Loucy (cell line): ENCODE data around the gene THRAP3.

Experiments
- H2AFZ ChIP-seq: fragments of 200-600 bp; sonication (generic); 2 replicates; pipeline ENCODE4 v1.6.0; 2016; ENCODE audit warnings: antibody characterized with exemption, mild to moderate bottlenecking, low read length, moderate library complexity
- H3F3A ChIP-seq: fragments of 200-600 bp; 2 replicates; pipeline ENCODE4 v1.6.0; 2016; ENCODE audit warnings: antibody characterized with exemption, low read depth, mild to moderate bottlenecking
- H3K27me3 ChIP-seq: fragments of 200-600 bp; sonication (generic); 2 replicates; pipeline ENCODE4 v1.6.1; 2014; ENCODE audit warnings: low read length, mild to moderate bottlenecking; ENCODE audit not compliant: insufficient read depth, poor library complexity, severe bottlenecking
- H3K36me3 ChIP-seq: fragments of 200-600 bp; sonication (generic); 2 replicates; pipeline ENCODE4 v1.6.1; 2016; ENCODE audit warnings: low read length; ENCODE audit not compliant: insufficient read depth
- H3K4me1 ChIP-seq: fragments of 200-600 bp; sonication (generic); 2 replicates; pipeline ENCODE4 v1.5.1; 2014; ENCODE audit warnings: low read length, mild to moderate bottlenecking; ENCODE audit not compliant: insufficient read depth, poor library complexity, severe bottlenecking
- H3K4me2 ChIP-seq: fragments of 200-600 bp; sonication (generic); 2 replicates; pipeline ENCODE4 v1.6.0; 2014; ENCODE audit warnings: antibody characterized with exemption, low read length, low read depth, mild to moderate bottlenecking; ENCODE audit not compliant: poor library complexity, severe bottlenecking
- H3K4me3 ChIP-seq: fragments of 200-600 bp; sonication (generic); 2 replicates; pipeline ENCODE4 v1.5.1; 2014; ENCODE audit warnings: low read length, mild to moderate bottlenecking, mixed read lengths; ENCODE audit not compliant: poor library complexity, severe bottlenecking
- H3K79me2 ChIP-seq: fragments of 200-600 bp; sonication (generic); 2 replicates; pipeline ENCODE4 v1.6.1; 2014; ENCODE audit warnings: low read length; ENCODE audit not compliant: insufficient read depth
- H3K9ac ChIP-seq: fragments of 200-600 bp; sonication (generic); 2 replicates; pipeline ENCODE4 v1.6.0; 2014; ENCODE audit warnings: mild to moderate bottlenecking, low read depth, low read length, moderate library complexity; ENCODE audit not compliant: poor library complexity, severe bottlenecking
- H3K9me2 ChIP-seq: fragments of 200-600 bp; sonication (generic); replicated peaks from 2 replicates; pipeline ENCODE4 v1.6.1; 2016; ENCODE audit warnings: low read depth, low read length, mixed read lengths
- H3K9me3 ChIP-seq: fragments of 200-600 bp; sonication (generic); 2 replicates; pipeline ENCODE4 v1.6.1; 2014; ENCODE audit warnings: mild to moderate bottlenecking, antibody characterized with exemption, low read length, low read depth; ENCODE audit not compliant: insufficient read depth
- H4K20me1 ChIP-seq: fragments of 200-600 bp; sonication (generic); 2 replicates; pipeline ENCODE4 v1.6.0; 2014; ENCODE audit warnings: antibody characterized with exemption, low read length, mild to moderate bottlenecking; ENCODE audit not compliant: insufficient read depth, poor library complexity, severe bottlenecking
- CTCF ChIP-seq: fragments of 200-600 bp; sonication (generic); conservative IDR thresholded peaks from 2 replicates; pipeline ENCODE4 v1.5.1; 2014; ENCODE audit warnings: mild to moderate bottlenecking, antibody characterized with exemption, low read length
- EZH2phosphoT487 ChIP-seq: fragments of 200-600 bp; IDR thresholded peaks from 2 replicates; pipeline ENCODE4 v1.6.1; 2018; ENCODE audit warnings: antibody characterized with exemption, mild to moderate bottlenecking, moderate library complexity, borderline replicate concordance

The THRAP3 gene

GRCh38 chr1:36274201-36274600, 50.0 kb downstream of the THRAP3 start:
- Histone ChIP-seq H3K4me3 (no peak overlapping the region), H3K4me2 (no peak overlapping the region), H3K79me2 (peaks cover 51% of the 10 kb centered on the region; the same call in 1 of the 2 replicates), H3K9ac (no peak overlapping the region), H3K9me2 (no peaks in the 10 kb centered on the region), H3F3A (no peaks in the 10 kb centered on the region), H3K4me1 (no peaks in the 10 kb centered on the region), H2AFZ (no peak overlapping the region), H4K20me1 (peaks cover 18% of the 10 kb centered on the region), H3K9me3 (no peaks in the 10 kb centered on the region), H3K27me3 (no peaks in the 10 kb centered on the region), H3K36me3 (peaks cover 47% of the 10 kb centered on the region; the same call in 1 of the 2 replicates)
- TF ChIP-seq CTCF: no peak
- no peak for TF ChIP-seq EZH2phosphoT487

- TF ChIP-seq CTCF (no peak), EZH2phosphoT487 (no peak)
- H2AFZ ChIP-seq: no peak overlapping the region
- H3K4me3 ChIP-seq: no peak overlapping the region
- peaks cover 47% of the 10 kb centered on the region; the same call in 1 of the 2 replicates for H3K79me2 ChIP-seq
- no peaks in the 10 kb centered on the region for H3F3A ChIP-seq
- H3K36me3 ChIP-seq: peaks cover 37% of the 10 kb centered on the region; the same call in 1 of the 2 replicates
- H3K4me2 ChIP-seq: no peak overlapping the region
- no peak overlapping the region for H3K9ac ChIP-seq
- peaks cover 20% of the 10 kb centered on the region for H4K20me1 ChIP-seq
- H3K9me3 ChIP-seq: no peaks in the 10 kb centered on the region
- H3K27me3 ChIP-seq: no peaks in the 10 kb centered on the region
- H3K9me2 ChIP-seq: no peaks in the 10 kb centered on the region
- H3K4me1 ChIP-seq: no peaks in the 10 kb centered on the region
Observed at GRCh38 chr1:36276688-36277087, 52.4 kb downstream of the THRAP3 start.

GRCh38 chr1:36279110-36279788, 55.0 kb downstream of the THRAP3 start:
- peaks cover 35% of the 10 kb centered on the region for H3K36me3 ChIP-seq
- H3K9ac ChIP-seq: no peak overlapping the region
- no peaks in the 10 kb centered on the region for H3K9me2 ChIP-seq
- H3K4me3 ChIP-seq: no peak overlapping the region
- H3K4me2 ChIP-seq: no peak overlapping the region
- H3K79me2 ChIP-seq: peaks cover 26% of the 10 kb centered on the region; the same call in 1 of the 2 replicates
- no peaks in the 10 kb centered on the region for H3K9me3 ChIP-seq
- H2AFZ ChIP-seq: no peak overlapping the region
- no peaks in the 10 kb centered on the region for H3K27me3 ChIP-seq
- H3F3A ChIP-seq: no peaks in the 10 kb centered on the region
- peaks cover 12% of the 10 kb centered on the region for H4K20me1 ChIP-seq
- H3K4me1 ChIP-seq: no peaks in the 10 kb centered on the region
- TF ChIP-seq EZH2phosphoT487: no peak
- no peak for TF ChIP-seq CTCF
